Fibroblast of pulmonary artery (primary cell): ENCODE data around the gene PCNT.

Experiments
- DNase-seq: peaks from one replicate; pipeline ENCODE4 v3.0.0-alpha.2; 2010; ENCODE audit warnings: low read depth
- H3K4me3 ChIP-seq: replicated peaks from 2 replicates; pipeline ENCODE4 v1.5.1; 2011; ENCODE audit warnings: low read depth, mild to moderate bottlenecking, control low read depth, low read length, moderate library complexity
- TF ChIP-seq, protein P1 (sequence below): IDR thresholded peaks from 2 replicates; pipeline ENCODE4 v1.5.1; 2011; ENCODE audit warnings: mild to moderate bottlenecking, control low read depth, low read length, inconsistent platforms; ENCODE audit errors: missing control alignments

PCNT gene

DNA sequence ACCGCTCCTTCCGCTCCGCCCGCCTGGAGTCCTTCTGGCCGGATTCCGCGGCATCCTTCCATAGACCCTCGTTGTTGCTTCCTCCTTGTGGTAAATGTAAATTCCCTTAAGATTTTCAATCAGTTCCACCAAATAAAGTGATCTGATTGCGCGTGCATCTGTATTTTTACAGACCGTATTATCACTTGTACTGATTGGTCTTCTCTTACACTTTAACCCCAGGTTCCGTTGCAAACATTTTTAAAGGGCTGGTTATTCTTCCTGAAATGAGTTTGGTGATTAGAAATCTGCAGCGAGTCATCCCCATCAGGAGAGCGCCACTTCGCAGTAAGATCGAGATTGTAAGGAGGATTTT lies 37.3 kb upstream of the PCNT start:
- H3K4me3 ChIP-seq: peak overlapping the region; percentile 87
- DNase-seq: no peak
- TF ChIP-seq, protein P1, sequence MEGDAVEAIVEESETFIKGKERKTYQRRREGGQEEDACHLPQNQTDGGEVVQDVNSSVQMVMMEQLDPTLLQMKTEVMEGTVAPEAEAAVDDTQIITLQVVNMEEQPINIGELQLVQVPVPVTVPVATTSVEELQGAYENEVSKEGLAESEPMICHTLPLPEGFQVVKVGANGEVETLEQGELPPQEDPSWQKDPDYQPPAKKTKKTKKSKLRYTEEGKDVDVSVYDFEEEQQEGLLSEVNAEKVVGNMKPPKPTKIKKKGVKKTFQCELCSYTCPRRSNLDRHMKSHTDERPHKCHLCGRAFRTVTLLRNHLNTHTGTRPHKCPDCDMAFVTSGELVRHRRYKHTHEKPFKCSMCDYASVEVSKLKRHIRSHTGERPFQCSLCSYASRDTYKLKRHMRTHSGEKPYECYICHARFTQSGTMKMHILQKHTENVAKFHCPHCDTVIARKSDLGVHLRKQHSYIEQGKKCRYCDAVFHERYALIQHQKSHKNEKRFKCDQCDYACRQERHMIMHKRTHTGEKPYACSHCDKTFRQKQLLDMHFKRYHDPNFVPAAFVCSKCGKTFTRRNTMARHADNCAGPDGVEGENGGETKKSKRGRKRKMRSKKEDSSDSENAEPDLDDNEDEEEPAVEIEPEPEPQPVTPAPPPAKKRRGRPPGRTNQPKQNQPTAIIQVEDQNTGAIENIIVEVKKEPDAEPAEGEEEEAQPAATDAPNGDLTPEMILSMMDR: no peak

DNA sequence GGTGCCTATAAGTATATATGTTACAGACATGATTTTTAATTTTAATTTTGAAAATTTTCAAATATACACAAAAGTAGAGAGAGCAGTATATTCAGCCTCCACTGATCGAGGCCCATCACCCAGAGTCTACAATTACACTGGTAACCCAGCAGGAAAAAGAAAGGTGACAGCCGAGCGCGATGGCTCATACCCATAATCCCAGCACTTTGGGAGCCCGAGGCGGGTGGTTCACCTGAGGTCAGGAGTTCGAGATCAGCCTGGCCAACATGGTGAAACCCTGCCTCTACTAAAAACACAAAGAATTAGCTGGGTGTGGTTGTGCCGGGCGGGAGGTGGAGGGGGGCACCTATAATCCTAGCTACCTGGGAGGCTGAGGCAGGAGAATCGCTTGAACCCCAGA lies 36.4 kb upstream of the PCNT start:
- H3K4me3 ChIP-seq: peak overlapping the region; percentile 87

GRCh38 chr21:46289655-46290179 lies 34.2 kb upstream of the PCNT start:
- TF ChIP-seq, protein P1: no peak
- H3K4me3 ChIP-seq: no peak overlapping the region
- DNase-seq: no peak

More for the DNA sequence above, 36.4 kb upstream of the PCNT start:
- TF ChIP-seq, protein P1: no peak
- no peak for DNase-seq

GRCh38 chr21:46291561-46291960 lies 32.4 kb upstream of the PCNT start:
- no peak overlapping the region for H3K4me3 ChIP-seq
- DNase-seq: no peak
- TF ChIP-seq, protein P1: no peak

DNA sequence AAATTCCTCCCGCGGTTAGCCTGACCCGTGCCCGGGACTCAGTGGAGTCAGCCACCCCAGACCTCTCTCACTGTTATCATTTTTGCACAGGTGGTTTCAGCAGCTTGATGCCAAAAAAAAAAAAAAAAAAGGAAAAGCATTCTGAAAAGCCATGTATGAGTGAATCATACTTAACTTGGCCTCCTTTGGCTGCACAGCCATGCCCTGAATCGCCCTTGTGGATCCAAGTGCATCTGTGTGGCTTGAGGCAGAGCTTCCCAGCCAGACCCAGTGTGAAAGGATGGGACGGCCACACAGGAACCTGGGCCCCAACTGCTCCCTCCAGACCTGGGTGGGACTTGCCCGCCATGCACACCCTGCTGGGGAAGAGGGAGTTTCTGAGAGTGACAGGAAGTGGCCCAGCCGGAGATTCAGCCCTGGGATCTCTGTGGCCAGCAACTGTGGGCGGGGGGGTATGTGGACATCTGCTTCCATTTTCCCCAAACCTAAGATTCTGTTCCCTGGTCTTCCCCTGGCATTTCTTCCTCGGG lies 29.2 kb upstream of the PCNT start:
- DNase-seq: peak; percentile 55
- H3K4me3 ChIP-seq: no peak overlapping the region
- TF ChIP-seq, protein P1: no peak

GRCh38 chr21:46295177-46295770 lies 28.7 kb upstream of the PCNT start:
- DNase-seq: peak; percentile 43
- no peak overlapping the region for H3K4me3 ChIP-seq
- TF ChIP-seq, protein P1: no peak
